GM23338 (cell line): Measurements from ENCODE around the gene PANX3.
"Not testable (repeated sequence)": the region's sequence is repeated elsewhere in the genome, so short reads cannot be mapped to it uniquely, and the experiment has no call there.

ENCODE experiments used
- CREB1 ChIP-seq: fragments of 250-450 bp; sonication (Bioruptor Pico); IDR thresholded peaks from 2 replicates; pipeline ENCODE4 v1.5.0; 2020; ENCODE audit warnings: low read depth, mild to moderate bottlenecking, moderate library complexity
- EZH2 ChIP-seq: fragments of 200-600 bp; sonication (generic); IDR thresholded peaks from one replicate; pipeline ENCODE4 v1.8.0; 2017; ENCODE audit warnings: antibody characterized with exemption, mild to moderate bottlenecking, low read depth; ENCODE audit not compliant: unreplicated experiment
- EZH2phosphoT487 ChIP-seq: fragments of 200-600 bp; sonication (generic); IDR thresholded peaks from one replicate; pipeline ENCODE4 v1.8.1; 2018; ENCODE audit warnings: antibody characterized with exemption; ENCODE audit not compliant: unreplicated experiment
- JUNB ChIP-seq: IDR thresholded peaks from one replicate; pipeline ENCODE4 v1.6.1; 2016; ENCODE audit warnings: antibody characterized with exemption; ENCODE audit not compliant: unreplicated experiment
- POLR2AphosphoS5 ChIP-seq: IDR thresholded peaks from 2 replicates; pipeline ENCODE4 v1.6.1; 2016; ENCODE audit warnings: antibody characterized with exemption, low read depth
- ZNF114 ChIP-seq: fragments of 250-450 bp; sonication (Bioruptor Pico); IDR thresholded peaks from 2 replicates; pipeline ENCODE4 v1.5.0; 2020; ENCODE audit warnings: mild to moderate bottlenecking, moderate library complexity
- TF ChIP-seq, protein P1 (sequence below), 2 experiments: fragments of 200-600 bp in 1 of 2; sonication (generic) in 1 of 2; conservative IDR thresholded peaks; 2 replicates each; pipeline versions ENCODE4 v1.5.1 to v1.6.1; 2016 to 2017; ENCODE audit warnings: antibody characterized with exemption in 2 of 2, low read depth in 2 of 2, mild to moderate bottlenecking in 2 of 2, moderate library complexity in 1 of 2
- TF ChIP-seq, protein P2 (sequence below): IDR thresholded peaks from one replicate; pipeline ENCODE4 v1.6.1; 2018; ENCODE audit warnings: antibody characterized with exemption; ENCODE audit not compliant: unreplicated experiment

DNA sequence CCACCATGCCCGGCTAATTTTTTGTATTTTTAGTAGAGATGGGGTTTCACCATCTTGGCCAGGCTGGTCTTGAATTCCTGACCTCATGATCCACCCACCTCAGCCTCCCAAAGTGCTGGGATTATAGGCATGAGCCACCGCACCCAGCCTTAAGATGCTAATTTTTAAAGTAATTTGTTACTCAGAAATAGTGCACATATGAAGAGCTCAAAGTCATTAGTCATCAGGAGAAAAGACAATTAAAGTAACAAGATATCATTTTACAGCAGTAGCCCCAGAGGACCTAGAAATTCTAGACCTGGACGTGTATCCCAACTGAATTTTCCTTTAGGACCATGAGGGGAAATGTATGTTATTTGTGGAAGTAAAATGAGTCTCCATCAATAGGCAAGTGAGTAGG lies 8.5 kb upstream of the PANX3 start:
- TF ChIP-seq, protein P1, sequence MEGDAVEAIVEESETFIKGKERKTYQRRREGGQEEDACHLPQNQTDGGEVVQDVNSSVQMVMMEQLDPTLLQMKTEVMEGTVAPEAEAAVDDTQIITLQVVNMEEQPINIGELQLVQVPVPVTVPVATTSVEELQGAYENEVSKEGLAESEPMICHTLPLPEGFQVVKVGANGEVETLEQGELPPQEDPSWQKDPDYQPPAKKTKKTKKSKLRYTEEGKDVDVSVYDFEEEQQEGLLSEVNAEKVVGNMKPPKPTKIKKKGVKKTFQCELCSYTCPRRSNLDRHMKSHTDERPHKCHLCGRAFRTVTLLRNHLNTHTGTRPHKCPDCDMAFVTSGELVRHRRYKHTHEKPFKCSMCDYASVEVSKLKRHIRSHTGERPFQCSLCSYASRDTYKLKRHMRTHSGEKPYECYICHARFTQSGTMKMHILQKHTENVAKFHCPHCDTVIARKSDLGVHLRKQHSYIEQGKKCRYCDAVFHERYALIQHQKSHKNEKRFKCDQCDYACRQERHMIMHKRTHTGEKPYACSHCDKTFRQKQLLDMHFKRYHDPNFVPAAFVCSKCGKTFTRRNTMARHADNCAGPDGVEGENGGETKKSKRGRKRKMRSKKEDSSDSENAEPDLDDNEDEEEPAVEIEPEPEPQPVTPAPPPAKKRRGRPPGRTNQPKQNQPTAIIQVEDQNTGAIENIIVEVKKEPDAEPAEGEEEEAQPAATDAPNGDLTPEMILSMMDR (conservative IDR thresholded peaks at IDR 0.05; ENCODE audit: low read depth in 2 of 2), result not testable (repeated sequence)
- TF ChIP-seq EZH2; ZNF114 (CRISPR knock-in tag); POLR2AphosphoS5; EZH2phosphoT487; CREB1 (CRISPR knock-in tag); JUNB: not testable (repeated sequence)
- TF ChIP-seq, protein P2, sequence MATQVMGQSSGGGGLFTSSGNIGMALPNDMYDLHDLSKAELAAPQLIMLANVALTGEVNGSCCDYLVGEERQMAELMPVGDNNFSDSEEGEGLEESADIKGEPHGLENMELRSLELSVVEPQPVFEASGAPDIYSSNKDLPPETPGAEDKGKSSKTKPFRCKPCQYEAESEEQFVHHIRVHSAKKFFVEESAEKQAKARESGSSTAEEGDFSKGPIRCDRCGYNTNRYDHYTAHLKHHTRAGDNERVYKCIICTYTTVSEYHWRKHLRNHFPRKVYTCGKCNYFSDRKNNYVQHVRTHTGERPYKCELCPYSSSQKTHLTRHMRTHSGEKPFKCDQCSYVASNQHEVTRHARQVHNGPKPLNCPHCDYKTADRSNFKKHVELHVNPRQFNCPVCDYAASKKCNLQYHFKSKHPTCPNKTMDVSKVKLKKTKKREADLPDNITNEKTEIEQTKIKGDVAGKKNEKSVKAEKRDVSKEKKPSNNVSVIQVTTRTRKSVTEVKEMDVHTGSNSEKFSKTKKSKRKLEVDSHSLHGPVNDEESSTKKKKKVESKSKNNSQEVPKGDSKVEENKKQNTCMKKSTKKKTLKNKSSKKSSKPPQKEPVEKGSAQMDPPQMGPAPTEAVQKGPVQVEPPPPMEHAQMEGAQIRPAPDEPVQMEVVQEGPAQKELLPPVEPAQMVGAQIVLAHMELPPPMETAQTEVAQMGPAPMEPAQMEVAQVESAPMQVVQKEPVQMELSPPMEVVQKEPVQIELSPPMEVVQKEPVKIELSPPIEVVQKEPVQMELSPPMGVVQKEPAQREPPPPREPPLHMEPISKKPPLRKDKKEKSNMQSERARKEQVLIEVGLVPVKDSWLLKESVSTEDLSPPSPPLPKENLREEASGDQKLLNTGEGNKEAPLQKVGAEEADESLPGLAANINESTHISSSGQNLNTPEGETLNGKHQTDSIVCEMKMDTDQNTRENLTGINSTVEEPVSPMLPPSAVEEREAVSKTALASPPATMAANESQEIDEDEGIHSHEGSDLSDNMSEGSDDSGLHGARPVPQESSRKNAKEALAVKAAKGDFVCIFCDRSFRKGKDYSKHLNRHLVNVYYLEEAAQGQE, result not testable (repeated sequence)
